GM23248 (cell line): ENCODE results near the gene PTAFR. TPM values are rescaled to one million over a fixed set of nuclear protein-coding genes. Genes with fewer than 3 reads are reported as not detected.

ENCODE experiments used
- DNase-seq: peaks from one replicate; pipeline ENCODE4 v3.0.0-alpha.2; 2015
- H2AFZ ChIP-seq: fragments of 200-600 bp; sonication (generic); 2 replicates; pipeline ENCODE4 v1.6.1; 2016; ENCODE audit warnings: antibody characterized with exemption
- H3F3A ChIP-seq: fragments of 200-600 bp; sonication (generic); 2 replicates; pipeline ENCODE4 v1.6.1; 2016; ENCODE audit warnings: mild to moderate bottlenecking, antibody characterized with exemption, mixed run types; ENCODE audit not compliant: insufficient read depth
- H3K27ac ChIP-seq: fragments of 200-600 bp; sonication (generic); 2 replicates; pipeline ENCODE4 v1.5.1; 2016; ENCODE audit warnings: mild to moderate bottlenecking
- H3K27me3 ChIP-seq: fragments of 200-600 bp; sonication (generic); replicated peaks from 2 replicates; pipeline ENCODE4 v1.6.1; 2016; ENCODE audit warnings: mild to moderate bottlenecking; ENCODE audit not compliant: insufficient read depth
- H3K36me3 ChIP-seq: fragments of 200-600 bp; sonication (generic); 2 replicates; pipeline ENCODE4 v1.6.1; 2016; ENCODE audit warnings: low read depth, mild to moderate bottlenecking
- H3K4me1 ChIP-seq: fragments of 200-600 bp; sonication (generic); 2 replicates; pipeline ENCODE4 v1.6.1; 2016; ENCODE audit warnings: mild to moderate bottlenecking; ENCODE audit not compliant: insufficient read depth
- H3K4me2 ChIP-seq: fragments of 200-600 bp; sonication (generic); one replicate; pipeline ENCODE4 v1.6.1; 2016; ENCODE audit warnings: mild to moderate bottlenecking; ENCODE audit not compliant: unreplicated experiment
- H3K4me3 ChIP-seq: fragments of 200-600 bp; sonication (generic); 2 replicates; pipeline ENCODE4 v1.5.1; 2016; ENCODE audit warnings: mild to moderate bottlenecking
- H3K79me2 ChIP-seq: fragments of 200-600 bp; sonication (generic); 2 replicates; pipeline ENCODE4 v1.6.1; 2016; ENCODE audit warnings: mild to moderate bottlenecking; ENCODE audit not compliant: insufficient read depth
- H3K9ac ChIP-seq: fragments of 200-600 bp; sonication (generic); 2 replicates; pipeline ENCODE4 v1.6.1; 2016; ENCODE audit warnings: mild to moderate bottlenecking
- H3K9me2 ChIP-seq: fragments of 200-600 bp; sonication (generic); 2 replicates; pipeline ENCODE4 v1.6.1; 2016; ENCODE audit warnings: mixed run types, mild to moderate bottlenecking, moderate library complexity; ENCODE audit not compliant: insufficient read depth
- H3K9me3 ChIP-seq: fragments of 200-600 bp; sonication (generic); one replicate; pipeline ENCODE4 v1.6.1; 2017; ENCODE audit warnings: low read depth
- H4K20me1 ChIP-seq: fragments of 200-600 bp; sonication (generic); 2 replicates; pipeline ENCODE4 v1.6.0; 2016; ENCODE audit not compliant: insufficient read depth
- EZH2 ChIP-seq: fragments of 200-600 bp; sonication (generic); IDR thresholded peaks from 2 replicates; pipeline ENCODE4 v1.6.1; 2018; ENCODE audit warnings: antibody characterized with exemption, mild to moderate bottlenecking; ENCODE audit not compliant: insufficient read depth, poor library complexity, severe bottlenecking
- EZH2phosphoT487 ChIP-seq: fragments of 200-600 bp; sonication (generic); IDR thresholded peaks from 2 replicates; pipeline ENCODE4 v1.6.1; 2018; ENCODE audit warnings: antibody characterized with exemption, moderate library complexity, mild to moderate bottlenecking, low read depth; ENCODE audit not compliant: insufficient read depth
- WGBS, 2 experiments: methylation state at CpG; one replicate each; pipeline ENCODE4 v1.1.6; 2015 to 2017; ENCODE audit warnings: low lambda C conversion rate in 2 of 2, low coverage in 1 of 2; ENCODE audit errors: missing lambda C conversion rate in 2 of 2; 5-methylcytosine and 5-hydroxymethylcytosine counted together
- in situ Hi-C: fragments of 300-500 bp; cut with MboI; formaldehyde crosslinking; loops from 2 replicates; pipeline ENCODE4 v1.15.0; 2020
- polyA plus RNA-seq: library from polyadenylated mRNA; unstranded; fragments of >200 nt; fragmentation: Nextera tagmentation; extraction: Ambion mirVana; gene quantifications from 2 replicates; pipeline ENCODE4 v1.2.1, GENCODE V29; 2016
- total RNA-seq: library from RNA; depleted of rRNA; stranded (reverse); fragments of >200 nt; shearing (Covaris generic); gene quantifications from 2 replicates; pipeline ENCODE4 v1.2.3, GENCODE V29; 2014

Gene PTAFR
- total and polyA plus RNA-seq, 2 experiments from 2014 or later: not detected

GRCh38 chr1:28150125-28150780, 26.2 kb downstream of the PTAFR start:
- H2AFZ ChIP-seq: no peak overlapping the region
- 84 to 86% methylated on average over 23 of the region's 23 CpGs for WGBS, 2 experiments
- H3K4me2 ChIP-seq: no peak overlapping the region
- no peaks in the 10 kb centered on the region for H3K9me2 ChIP-seq
- DNase-seq: no peak
- peaks cover 5% of the 10 kb centered on the region for H3K4me1 ChIP-seq
- no peak overlapping the region for H3K9ac ChIP-seq
- TF ChIP-seq EZH2: no peak
- TF ChIP-seq EZH2phosphoT487: no peak
- H3K79me2 ChIP-seq: no peaks in the 10 kb centered on the region
- no peaks in the 10 kb centered on the region for H3K9me3 ChIP-seq
- H3K27me3 ChIP-seq: no peaks in the 10 kb centered on the region
- H3F3A ChIP-seq: no peaks in the 10 kb centered on the region
- in situ Hi-C loops: no loop called here
- no peak overlapping the region for H3K27ac ChIP-seq
- H4K20me1 ChIP-seq: no peaks in the 10 kb centered on the region
- H3K4me3 ChIP-seq: no peak overlapping the region
- H3K36me3 ChIP-seq: no peaks in the 10 kb centered on the region

GRCh38 chr1:28148880-28149195, 27.7 kb downstream of the PTAFR start:
- Histone ChIP-seq H3K4me1 (peaks cover 5% of the 10 kb centered on the region), H3K36me3 (no peaks in the 10 kb centered on the region), H4K20me1 (no peaks in the 10 kb centered on the region), H2AFZ (no peak overlapping the region), H3K9ac (no peak overlapping the region), H3K9me3 (no peaks in the 10 kb centered on the region), H3K27ac (no peak overlapping the region), H3K4me3 (no peak overlapping the region), H3K79me2 (no peaks in the 10 kb centered on the region), H3K27me3 (no peaks in the 10 kb centered on the region), H3K9me2 (no peaks in the 10 kb centered on the region), H3F3A (peaks cover 8% of the 10 kb centered on the region; the same call in 1 of the 2 replicates), H3K4me2 (no peak overlapping the region)
- no peak for DNase-seq
- TF ChIP-seq EZH2 (no peak), EZH2phosphoT487 (no peak)
- in situ Hi-C loops: no loop called here
- 69 to 100% methylated on average over 1 of the region's 1 CpG for WGBS, 2 experiments

GRCh38 chr1:28147264-28148094, 29.0 kb downstream of the PTAFR start:
- WGBS, 2 experiments: 64 to 67% methylated on average over 16 of the region's 16 CpGs
- peaks cover 8% of the 10 kb centered on the region; the same call in 1 of the 2 replicates for H3F3A ChIP-seq
- H3K4me2 ChIP-seq: no peak overlapping the region
- no peaks in the 10 kb centered on the region for H3K27me3 ChIP-seq
- H3K27ac ChIP-seq: no peak overlapping the region
- no peak for DNase-seq
- no peaks in the 10 kb centered on the region for H3K9me3 ChIP-seq
- H3K79me2 ChIP-seq: no peaks in the 10 kb centered on the region
- in situ Hi-C loops: no loop called here
- no peaks in the 10 kb centered on the region for H3K4me1 ChIP-seq
- no peak overlapping the region for H3K9ac ChIP-seq
- H2AFZ ChIP-seq: no peak overlapping the region
- no peaks in the 10 kb centered on the region for H4K20me1 ChIP-seq
- H3K36me3 ChIP-seq: no peaks in the 10 kb centered on the region
- no peak overlapping the region for H3K4me3 ChIP-seq
- H3K9me2 ChIP-seq: no peaks in the 10 kb centered on the region
- TF ChIP-seq EZH2phosphoT487 (no peak), EZH2 (no peak)

GRCh38 chr1:28145728-28146127, 30.8 kb downstream of the PTAFR start:
- Histone ChIP-seq H3K4me3 (no peak overlapping the region), H3F3A (peaks cover 8% of the 10 kb centered on the region; the same call in 1 of the 2 replicates), H3K4me2 (no peak overlapping the region), H3K9ac (no peak overlapping the region), H3K9me2 (no peaks in the 10 kb centered on the region), H3K27ac (no peak overlapping the region), H2AFZ (no peak overlapping the region), H4K20me1 (no peaks in the 10 kb centered on the region), H3K4me1 (no peaks in the 10 kb centered on the region), H3K27me3 (no peaks in the 10 kb centered on the region), H3K9me3 (no peaks in the 10 kb centered on the region), H3K79me2 (no peaks in the 10 kb centered on the region), H3K36me3 (no peaks in the 10 kb centered on the region)
- 82 to 83% methylated on average over 5 of the region's 5 CpGs for WGBS, 2 experiments
- TF ChIP-seq EZH2phosphoT487 (no peak), EZH2 (no peak)
- no peak for DNase-seq
- in situ Hi-C loops: no loop called here
